IMR-90 (cell line): Measurements from ENCODE around the gene DSE. TPM values are rescaled to one million over a fixed set of nuclear protein-coding genes. Genes with fewer than 3 reads are reported as not detected.

Source experiments
- ATAC-seq: fragments of 200-7000 bp; cut with Tn5 transposase; 2 replicates; pipeline ENCODE4 v1.9.1; 2020; ENCODE audit warnings: low read depth, mild to moderate bottlenecking, moderate library complexity
- BruUV-seq: library from RNA; stranded (reverse); fragments of 400-500 nt; replicated peaks from 2 replicates; lab custom pipeline; 2021; lab: Mats Ljungman, UMichigan
- CTCF ChIA-PET: fragments of 300-600 bp; formaldehyde crosslinking; extraction: SDS; loops from one replicate; lab custom pipeline; 2021; ENCODE audit warnings: antibody characterized with exemption; lab: Yijun Ruan, JAX
- POLR2A ChIA-PET: fragments of 300-600 bp; sonication (Branson Sonifier 250); formaldehyde crosslinking; loops from one replicate; lab custom pipeline; 2022; ENCODE audit warnings: antibody characterized with exemption; ENCODE audit not compliant: unreplicated experiment; lab: Charles Lee
- DNase-seq: peaks from one replicate; pipeline ENCODE4 v3.0.0; 2013
- H2AFZ ChIP-seq: replicated peaks from 2 replicates; pipeline ENCODE3; 2013; ENCODE audit warnings: low read length, mild to moderate bottlenecking; ENCODE audit not compliant: poor library complexity
- H2AK5ac ChIP-seq: 2 replicates; pipeline ENCODE4 v1.6.1; 2013; ENCODE audit warnings: low read depth, low read length, inconsistent platforms
- H2AK9ac ChIP-seq: replicated peaks from 2 replicates; pipeline ENCODE3; 2013; ENCODE audit warnings: mild to moderate bottlenecking, low read depth, low read length, moderate library complexity; ENCODE audit not compliant: poor library complexity
- H2BK120ac ChIP-seq: 2 replicates; pipeline ENCODE4 v1.6.1; 2013; ENCODE audit warnings: low read depth, low read length, inconsistent platforms
- H2BK15ac ChIP-seq: 3 replicates; pipeline ENCODE4 v1.6.1; 2013; ENCODE audit warnings: low read depth, low read length, inconsistent platforms
- H2BK20ac ChIP-seq: 2 replicates; pipeline ENCODE4 v1.6.1; 2013; ENCODE audit warnings: low read depth, mild to moderate bottlenecking, inconsistent platforms, low read length, moderate library complexity
- H2BK5ac ChIP-seq: 2 replicates; pipeline ENCODE4 v1.6.1; 2013; ENCODE audit warnings: mild to moderate bottlenecking, low read depth, low read length, inconsistent platforms; ENCODE audit not compliant: poor library complexity, severe bottlenecking
- H3K14ac ChIP-seq: replicated peaks from 2 replicates; pipeline ENCODE4 v1.6.1; 2013; ENCODE audit warnings: low read depth, low read length, inconsistent platforms
- H3K18ac ChIP-seq: 2 replicates; pipeline ENCODE4 v1.6.1; 2013; ENCODE audit warnings: low read depth, low read length, control low read depth
- H3K23ac ChIP-seq: 2 replicates; pipeline ENCODE4 v1.6.1; 2013; ENCODE audit warnings: low read depth, low read length, inconsistent platforms
- H3K27ac ChIP-seq: 2 replicates; pipeline ENCODE4 v1.5.1; 2013; ENCODE audit warnings: mild to moderate bottlenecking, control low read depth, low read length; ENCODE audit not compliant: insufficient read depth
- H3K27me3 ChIP-seq: 2 replicates; pipeline ENCODE4 v1.6.1; 2013; ENCODE audit warnings: low read length; ENCODE audit not compliant: control insufficient read depth, insufficient read depth
- H3K36me3 ChIP-seq: 2 replicates; pipeline ENCODE4 v1.6.1; 2013; ENCODE audit warnings: low read length, mixed read lengths; ENCODE audit not compliant: control insufficient read depth, insufficient read depth
- H3K4ac ChIP-seq: 2 replicates; pipeline ENCODE4 v1.6.1; 2013; ENCODE audit warnings: low read depth, low read length, inconsistent platforms
- H3K4me1 ChIP-seq: 2 replicates; pipeline ENCODE4 v1.6.1; 2013; ENCODE audit warnings: low read length, mixed read lengths; ENCODE audit not compliant: control insufficient read depth, insufficient read depth
- H3K4me2 ChIP-seq: 2 replicates; pipeline ENCODE4 v1.6.1; 2013; ENCODE audit warnings: low read depth, mild to moderate bottlenecking, control low read depth, low read length, moderate library complexity
- H3K4me3 ChIP-seq: 2 replicates; pipeline ENCODE4 v1.5.1; 2013; ENCODE audit warnings: low read depth, mild to moderate bottlenecking, control low read depth, low read length, moderate library complexity; ENCODE audit not compliant: insufficient read depth
- H3K56ac ChIP-seq: 2 replicates; pipeline ENCODE4 v1.6.1; 2013; ENCODE audit warnings: low read length, inconsistent platforms; ENCODE audit not compliant: insufficient read depth; ENCODE audit errors: extremely low read depth
- H3K79me1 ChIP-seq, 2 experiments: 2 replicates each; pipeline ENCODE4 v1.6.1; 2013; ENCODE audit warnings: low read length in 2 of 2, inconsistent platforms in 1 of 2, low read depth in 1 of 2
- H3K9ac ChIP-seq: 2 replicates; pipeline ENCODE4 v1.6.1; 2013; ENCODE audit warnings: low read depth, low read length, control low read depth
- H3K9me1 ChIP-seq: 2 replicates; pipeline ENCODE4 v1.6.1; 2013; ENCODE audit warnings: low read length, inconsistent platforms; ENCODE audit not compliant: insufficient read depth
- H3K9me3 ChIP-seq: 2 replicates; pipeline ENCODE4 v1.6.1; 2013; ENCODE audit warnings: low read length; ENCODE audit not compliant: control insufficient read depth, insufficient read depth
- H4K20me1 ChIP-seq: 2 replicates; pipeline ENCODE4 v1.6.1; 2013; ENCODE audit warnings: low read length, inconsistent platforms; ENCODE audit not compliant: insufficient read depth
- H4K5ac ChIP-seq: 2 replicates; pipeline ENCODE4 v1.6.1; 2013; ENCODE audit warnings: mild to moderate bottlenecking, low read depth, low read length, control low read depth
- H4K8ac ChIP-seq, 2 experiments: 2 replicates each; pipeline ENCODE4 v1.6.1; 2013; ENCODE audit warnings: low read depth in 2 of 2, low read length in 2 of 2, control low read depth in 1 of 2, inconsistent platforms in 1 of 2
- H4K91ac ChIP-seq: 2 replicates; pipeline ENCODE4 v1.6.1; 2013; ENCODE audit warnings: low read depth, low read length, inconsistent platforms; ENCODE audit not compliant: insufficient read depth
- BHLHE40 ChIP-seq: fragments of 150-350 bp; IDR thresholded peaks from 2 replicates; pipeline ENCODE4 v1.6.1; 2016; ENCODE audit warnings: mild to moderate bottlenecking, low read depth, low read length
- CEBPB ChIP-seq: IDR thresholded peaks from 2 replicates; pipeline ENCODE4 v1.6.1; 2012; ENCODE audit warnings: low read depth, low read length, improper control_type of control experiment
- CHD1 ChIP-seq: IDR thresholded peaks from 2 replicates; pipeline ENCODE4 v1.6.1; 2012; ENCODE audit warnings: low read depth, low read length, improper control_type of control experiment
- FOS ChIP-seq: fragments of 150-350 bp; IDR thresholded peaks from 2 replicates; pipeline ENCODE4 v1.6.1; 2016; ENCODE audit warnings: low read depth, low read length
- MAZ ChIP-seq: IDR thresholded peaks from 2 replicates; pipeline ENCODE4 v1.6.1; 2012; ENCODE audit warnings: low read depth, mild to moderate bottlenecking, low read length, improper control_type of control experiment, moderate library complexity, borderline replicate concordance
- POLR2A ChIP-seq: IDR thresholded peaks from 2 replicates; pipeline ENCODE4 v1.6.1; 2012; ENCODE audit warnings: mild to moderate bottlenecking, low read depth, low read length
- USF2 ChIP-seq: fragments of 150-350 bp; IDR thresholded peaks from 2 replicates; pipeline ENCODE4 v1.6.1; 2017; ENCODE audit warnings: mild to moderate bottlenecking, antibody characterized with exemption, low read length, low read depth
- WGBS, 2 experiments: methylation state at CpG; one replicate each; pipeline versions ENCODE4 v1.1.5 to v1.1.7; 2013; ENCODE audit warnings: missing lambda C conversion rate in 2 of 2; ENCODE audit not compliant: insufficient read length in 1 of 2; ENCODE audit errors: extremely low coverage in 2 of 2; 5-methylcytosine and 5-hydroxymethylcytosine counted together
- dilution Hi-C: fragments of 300-500 bp; cut with HindIII; formaldehyde crosslinking; loops from one replicate; pipeline ENCODE4 v1.14.3; 2018; ENCODE audit warnings: low sequenced_read_pairs; ENCODE audit not compliant: unreplicated experiment
- in situ Hi-C: fragments of 300-500 bp; cut with MboI; formaldehyde crosslinking; loops from 3 replicates; pipeline ENCODE4 v1.14.3; 2019; ENCODE audit warnings: low sequenced_read_pairs, inconsistent platforms, mixed read lengths
- intact Hi-C: fragments of 100-400 bp; cut with micrococcal nuclease; formaldehyde crosslinking; loops from 2 replicates; pipeline ENCODE4 v1.10.0; 2022
- polyA plus RNA-seq, 3 experiments: library from polyadenylated mRNA; depleted of rRNA; stranded (reverse); fragments of >200 nt; gene quantifications; 2 replicates each; pipeline ENCODE4 v1.2.3, GENCODE V29; 2012; ENCODE audit warnings: low replicate concordance in 1 of 3
- total RNA-seq: library from RNA; depleted of rRNA; stranded (reverse); fragments of >200 nt; gene quantifications from 2 replicates; pipeline ENCODE4 v1.2.3, GENCODE V29; 2012
- TF ChIP-seq, protein P1 (sequence below): fragments of 150-350 bp; IDR thresholded peaks from 2 replicates; pipeline ENCODE4 v1.6.1; 2016; ENCODE audit warnings: low read depth, mild to moderate bottlenecking, low read length, moderate library complexity, borderline replicate concordance

The DSE gene
- total and polyA plus RNA-seq, 2 of the 4 experiments (the other 2 are of a cell fraction) = 48.0 to 154 TPM

DNA sequence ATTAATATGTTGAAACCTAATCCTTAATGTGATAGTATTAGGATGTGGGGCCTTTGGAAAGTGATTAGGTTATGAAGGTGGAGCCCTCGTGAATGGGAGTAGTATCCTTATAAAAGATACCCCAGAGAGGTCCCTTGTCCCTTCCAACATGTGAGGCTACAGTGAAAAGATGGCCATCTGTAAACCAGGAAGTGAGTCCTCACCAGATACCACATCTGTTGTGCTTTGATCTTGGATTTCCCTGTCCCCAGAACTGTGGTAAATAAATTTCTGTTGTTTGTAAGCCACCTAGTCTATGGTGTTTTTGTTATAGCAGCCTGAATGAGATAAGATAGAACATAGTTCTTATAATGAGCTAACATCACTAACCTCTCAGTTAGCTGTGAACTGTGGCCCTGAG lies 73.8 kb downstream of the DSE start (continued):
- TF ChIP-seq USF2 = no peak

DNA sequence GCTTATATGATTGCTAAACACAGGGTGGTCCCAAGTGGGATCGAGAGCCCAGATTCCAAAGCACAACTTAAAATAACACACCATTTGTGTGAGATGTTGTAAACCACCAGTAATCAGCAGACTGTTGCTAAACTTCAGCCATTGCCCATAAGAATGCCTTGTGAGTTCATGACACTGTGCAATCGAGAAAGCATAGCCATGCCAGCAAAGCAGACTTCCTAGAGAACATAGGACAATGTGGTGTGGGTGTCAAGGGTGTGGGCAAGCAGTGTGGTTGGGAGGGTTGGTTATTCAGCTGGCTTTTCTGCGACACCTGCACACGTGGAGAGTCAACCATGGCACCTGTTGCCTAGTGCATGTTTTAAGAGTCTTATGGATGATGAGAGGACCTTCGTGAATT lies 74.4 kb downstream of the DSE start:
- Histone ChIP-seq H3K36me3 (no peaks in the 10 kb centered on the region; the same call in 1 of the 2 replicates), H4K20me1 (peaks cover 3% of the 10 kb centered on the region; the same call in 1 of the 2 replicates), H3K9me1 (peaks cover 17% of the 10 kb centered on the region), H3K14ac (peak overlapping the region; percentile 30; the same call in 1 of the 2 replicates), H3K79me1 (peaks cover 5 to 12% of the 10 kb centered on the region in 2 experiments; a peak in 3 of 4 replicates), H2BK20ac (peak overlapping the region; percentile 49), H2AK5ac (peak overlapping the region; percentile 67), H4K91ac (peak overlapping the region; percentile 43), H2AFZ (peak overlapping the region; percentile 26), H3K4ac (peak overlapping the region; percentile 39), H2AK9ac (no peak overlapping the region), H3K27me3 (no peaks in the 10 kb centered on the region), H3K23ac (peak overlapping the region; percentile 72), H2BK5ac (peak overlapping the region; percentile 49), H3K4me2 (no peak overlapping the region), H3K18ac (peak overlapping the region; percentile 20; the same call in 1 of the 2 replicates), H4K8ac (peak overlapping the region; percentile 17 to 30; a peak in 1 of 4 replicates), H3K9ac (no peak overlapping the region), H3K4me1 (peaks cover 11% of the 10 kb centered on the region), H3K4me3 (no peak overlapping the region), H3K9me3 (no peaks in the 10 kb centered on the region), H3K27ac (no peak overlapping the region), H2BK120ac (peak overlapping the region; percentile 64), H2BK15ac (peak overlapping the region; percentile 84; the same call in 2 of the 3 replicates), H4K5ac (0 out of 2 replicates have a peak overlapping the region, but pooled peaks have one; percentile 15), H3K56ac (no peak overlapping the region)
- TF ChIP-seq, protein P1, sequence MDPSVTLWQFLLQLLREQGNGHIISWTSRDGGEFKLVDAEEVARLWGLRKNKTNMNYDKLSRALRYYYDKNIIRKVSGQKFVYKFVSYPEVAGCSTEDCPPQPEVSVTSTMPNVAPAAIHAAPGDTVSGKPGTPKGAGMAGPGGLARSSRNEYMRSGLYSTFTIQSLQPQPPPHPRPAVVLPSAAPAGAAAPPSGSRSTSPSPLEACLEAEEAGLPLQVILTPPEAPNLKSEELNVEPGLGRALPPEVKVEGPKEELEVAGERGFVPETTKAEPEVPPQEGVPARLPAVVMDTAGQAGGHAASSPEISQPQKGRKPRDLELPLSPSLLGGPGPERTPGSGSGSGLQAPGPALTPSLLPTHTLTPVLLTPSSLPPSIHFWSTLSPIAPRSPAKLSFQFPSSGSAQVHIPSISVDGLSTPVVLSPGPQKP = no peak
- TF ChIP-seq BHLHE40 = no peak
- TF ChIP-seq CEBPB = no peak
- no peak for TF ChIP-seq FOS
- no peak for TF ChIP-seq MAZ
- TF ChIP-seq POLR2A = no peak
- no peak for TF ChIP-seq CHD1
- no TSS peak for BruUV-seq
- ChIA-PET POLR2A (no interaction called here), CTCF (interaction anchor here (0.7 to 2.2 kb wide), 3 partner anchors 56 to 176 kb away, joined by 3 to 7 read pairs (median 7); no protein-coding TSS in a partner anchor)
- intact Hi-C loops = loop anchor here (2.0 to 5.0 kb wide), 2 partner anchors 88 to 117 kb away; no protein-coding TSS in a partner anchor
- in situ Hi-C loops = loop anchor here (25.0 kb wide), 1 partner anchor 158 kb away; the partner anchor contains the start of gene TSPYL1
- 45% methylated on average over 2 of the region's 5 CpGs; no CpG with 5 or more reads in 1 of the 2 experiments for WGBS, 2 experiments
- ATAC-seq (no peak), DNase-seq (no peak)
- dilution Hi-C loops = no loop called here
